Activated CD4-positive, CD25-positive, alpha-beta regulatory T cell treated with anti-CD3 and anti-CD28 coated beads, Interleukin-2, amount 50 U/mL, for 72 hours (primary cell): Measurements from ENCODE around the gene CHRND.

Experiments
- DNase-seq: peaks from one replicate; pipeline ENCODE4 v3.0.0; 2021

Gene CHRND

DNA sequence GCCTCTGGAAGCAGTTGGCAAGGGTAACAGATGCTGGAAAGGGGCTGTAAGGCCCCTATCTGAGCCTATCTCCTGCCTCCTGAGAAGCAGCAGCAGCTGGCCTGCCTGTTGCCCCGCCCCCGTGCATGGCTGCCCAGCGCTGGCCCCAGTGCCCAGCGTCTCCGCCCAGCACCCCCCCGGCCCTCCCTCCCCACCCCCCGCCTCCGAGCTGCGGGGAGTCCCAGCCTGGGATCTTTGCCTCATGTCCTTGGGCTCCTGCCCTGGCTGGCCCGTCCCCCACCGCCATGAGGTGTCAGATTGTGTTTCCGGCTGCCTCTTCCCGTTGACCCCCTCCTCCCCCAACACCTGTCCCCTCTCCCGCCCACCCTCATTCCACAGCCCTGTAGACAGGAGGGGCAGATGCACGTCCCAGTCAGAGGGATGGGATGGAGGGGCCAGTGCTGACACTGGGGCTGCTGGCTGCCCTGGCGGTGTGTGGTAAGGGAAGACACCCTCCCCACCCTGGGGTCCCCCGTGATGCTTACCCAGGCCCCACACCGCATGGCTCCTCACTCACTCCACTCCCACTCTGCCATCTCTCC lies at the start of gene CHRND:
Gene CHRND, plus strand, starts transcription at position 370 of the 581 bp plus-strand sequence. Its CDS starts 56 bp downstream, at position 426.
- DNase-seq: no peak

DNA sequence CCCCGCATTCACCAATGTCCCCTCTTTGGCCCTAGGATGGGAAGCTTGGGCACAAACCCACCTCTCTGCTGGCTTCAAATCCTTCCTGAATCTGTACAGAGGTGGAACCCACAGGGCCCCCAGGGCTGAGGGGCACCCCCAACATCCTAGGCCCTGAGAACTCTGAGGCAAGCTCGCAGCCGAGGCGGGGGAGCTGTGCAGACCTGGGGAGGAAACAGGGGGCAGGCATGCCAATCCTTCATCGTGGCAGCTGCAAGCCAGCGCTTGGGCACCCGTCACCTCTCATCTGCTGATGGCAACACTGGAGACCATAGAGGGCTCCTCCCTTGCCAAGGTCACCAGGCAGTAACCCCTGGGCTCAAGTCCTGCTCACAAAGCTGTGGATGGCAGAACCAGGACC lies 49.2 kb upstream of the CHRND start:
- peak; percentile 26 for DNase-seq

DNA sequence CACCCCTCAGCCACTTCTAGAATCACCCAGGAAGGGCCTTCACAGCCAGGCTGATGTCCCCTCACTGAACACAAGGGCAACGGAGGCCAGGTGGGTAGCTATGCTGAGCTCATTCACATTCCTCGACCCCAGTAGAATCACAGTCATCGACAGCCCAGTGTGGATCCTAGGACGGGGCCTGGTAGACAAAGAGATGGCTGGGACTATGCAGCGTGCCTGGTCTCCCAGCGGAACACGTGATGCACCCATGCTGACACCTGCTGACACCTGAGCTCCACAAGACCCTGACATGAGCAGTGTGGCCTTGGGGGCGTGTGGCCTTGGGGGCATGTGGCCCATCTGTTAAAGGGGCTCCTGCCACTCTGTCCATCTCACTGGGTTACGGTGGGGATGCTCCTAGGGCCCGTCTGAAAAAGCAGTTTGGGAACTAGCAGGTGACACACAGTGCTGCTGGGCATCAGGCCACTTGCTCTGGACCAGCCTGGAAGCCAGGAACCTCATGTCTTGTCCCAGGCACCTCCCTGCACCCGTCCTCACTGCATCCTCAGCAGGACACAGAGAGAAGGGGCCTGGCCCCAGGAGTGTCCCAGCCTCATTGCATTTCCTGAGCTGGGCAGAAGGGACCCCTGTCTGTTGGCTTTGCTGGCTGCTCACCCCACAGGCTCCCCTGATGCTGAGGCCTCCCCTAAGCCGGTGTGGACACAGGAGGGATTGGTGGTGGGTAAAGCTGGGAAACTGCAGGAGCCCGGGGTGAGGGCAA lies 48.0 kb upstream of the CHRND start:
- DNase-seq: peak; percentile 26

DNA sequence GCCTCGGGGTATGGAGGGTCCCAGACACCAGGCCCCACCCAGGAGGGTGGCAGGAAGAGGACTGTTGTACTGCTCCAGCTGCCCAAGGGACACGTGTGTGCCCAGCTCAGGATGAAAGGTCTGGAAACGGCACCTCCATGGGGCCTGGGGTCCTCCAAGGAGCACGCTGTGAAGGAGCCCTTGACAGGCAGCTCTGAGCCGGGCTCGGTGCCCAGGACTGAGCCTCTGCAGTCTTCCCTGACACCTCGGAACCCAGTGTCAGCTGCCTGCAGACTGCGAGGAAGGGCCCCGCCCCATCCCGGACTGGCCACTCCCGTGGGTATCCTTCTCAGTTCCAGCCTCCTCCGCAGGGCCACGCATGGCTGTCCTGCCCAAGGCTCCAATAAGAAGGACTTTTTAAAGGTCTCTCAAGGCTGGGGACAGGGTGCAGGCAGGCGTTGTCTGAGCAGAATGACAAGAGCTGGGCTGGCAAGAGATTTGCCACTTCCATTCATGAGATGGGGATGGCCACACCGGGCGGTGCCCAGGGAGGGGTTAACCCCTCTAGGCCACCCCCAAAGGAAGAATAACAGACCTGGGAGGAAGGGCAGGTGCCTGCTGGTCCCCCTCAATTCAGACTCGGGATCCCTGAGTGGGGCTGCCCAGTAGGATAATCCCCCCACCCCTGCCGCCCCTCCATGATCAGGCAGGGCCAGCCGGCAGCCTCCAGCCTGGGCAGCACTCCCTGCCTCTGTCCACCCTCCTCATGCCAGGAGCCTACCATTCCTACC lies 47.2 kb upstream of the CHRND start:
- peak; percentile 21 for DNase-seq

DNA sequence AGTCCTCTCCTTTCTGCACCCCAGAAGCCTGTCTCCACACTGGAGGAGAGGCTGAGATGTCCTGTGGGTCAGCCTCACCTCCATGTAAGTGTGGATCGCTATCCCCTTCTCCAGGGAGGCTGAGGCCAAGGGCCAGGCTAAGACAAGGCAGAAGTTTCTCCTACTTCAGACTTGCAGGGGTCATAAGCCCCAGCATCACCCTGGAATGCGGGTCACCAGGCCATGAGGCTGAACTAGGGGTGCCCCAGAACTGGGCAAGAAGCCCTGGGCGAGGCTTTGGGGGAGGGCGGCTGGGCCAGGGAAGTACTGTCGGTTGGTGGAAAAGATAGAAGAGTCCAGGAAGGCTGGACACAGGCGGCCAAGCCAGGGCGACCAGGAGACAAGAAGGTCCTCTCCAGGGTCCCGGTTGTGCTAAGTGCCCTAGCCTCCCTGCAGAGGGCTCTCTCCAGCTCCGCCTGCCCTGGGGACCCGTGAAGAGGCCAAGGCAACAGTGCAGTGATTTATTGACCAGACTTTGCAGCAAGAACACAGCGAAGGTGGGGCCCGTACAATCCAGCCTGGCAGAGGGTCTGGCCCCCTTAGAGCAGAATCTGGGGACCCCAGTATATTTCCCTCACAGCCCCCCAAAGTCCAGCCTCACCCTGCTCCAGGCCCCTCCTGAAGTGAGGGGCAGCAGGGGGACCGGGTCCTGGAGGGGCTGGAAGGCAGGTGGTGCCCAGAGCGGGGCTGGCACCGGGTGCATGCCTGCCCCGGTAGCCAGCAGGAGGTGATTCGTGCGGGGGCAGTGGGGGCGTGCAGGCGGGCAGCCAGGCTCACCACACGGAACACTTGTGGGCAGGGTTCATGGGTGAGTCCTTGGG lies 46.4 kb upstream of the CHRND start:
- DNase-seq: peak; percentile 25

DNA sequence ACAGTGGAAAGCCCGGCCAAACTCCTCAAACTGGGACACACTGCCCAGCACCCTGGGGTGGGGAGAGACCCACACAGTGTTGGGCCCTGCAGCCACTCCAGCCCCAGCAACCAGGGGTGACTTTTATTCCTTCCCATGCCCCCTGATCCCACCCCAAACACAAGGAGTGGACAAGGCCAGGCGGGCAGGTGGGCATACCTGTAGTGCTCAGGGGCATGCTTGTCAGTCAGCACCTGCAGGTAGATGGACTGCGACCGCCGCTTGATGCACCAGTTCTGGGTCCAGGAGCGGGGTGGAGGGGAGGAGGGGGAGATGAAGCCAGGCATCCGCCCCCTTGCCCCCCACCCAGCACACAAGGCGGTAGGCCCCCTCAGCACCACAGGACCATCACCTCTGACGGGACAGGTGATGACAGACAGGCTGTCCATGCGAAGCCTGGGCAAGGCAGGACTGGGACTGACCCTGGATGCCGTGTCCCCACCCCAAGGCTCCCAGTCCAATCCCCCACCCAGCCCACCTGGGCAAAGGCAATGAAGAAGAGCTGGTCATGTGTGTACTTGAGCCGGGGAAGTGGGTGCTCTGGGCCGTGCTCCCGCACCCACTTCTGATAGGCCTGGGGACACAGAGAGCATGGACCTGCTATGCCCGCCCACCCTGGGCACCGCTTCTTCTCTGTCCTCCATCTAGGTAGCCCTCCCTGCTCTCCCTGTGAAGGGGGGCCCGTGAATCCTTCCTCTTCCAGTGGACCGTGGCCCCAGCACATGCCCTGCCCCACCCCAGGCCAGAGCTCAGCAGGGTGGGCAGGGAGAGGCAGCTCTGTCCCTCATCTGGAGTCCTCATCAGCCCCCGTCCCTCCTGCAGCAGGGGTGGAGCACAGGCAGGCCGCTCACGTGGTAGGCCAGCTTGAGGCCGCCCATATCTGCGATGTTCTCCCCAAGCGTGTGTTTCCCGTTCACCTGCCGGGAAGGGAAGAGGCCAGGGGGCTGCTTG lies 45.5 kb upstream of the CHRND start:
- peak; percentile 26 for DNase-seq

DNA sequence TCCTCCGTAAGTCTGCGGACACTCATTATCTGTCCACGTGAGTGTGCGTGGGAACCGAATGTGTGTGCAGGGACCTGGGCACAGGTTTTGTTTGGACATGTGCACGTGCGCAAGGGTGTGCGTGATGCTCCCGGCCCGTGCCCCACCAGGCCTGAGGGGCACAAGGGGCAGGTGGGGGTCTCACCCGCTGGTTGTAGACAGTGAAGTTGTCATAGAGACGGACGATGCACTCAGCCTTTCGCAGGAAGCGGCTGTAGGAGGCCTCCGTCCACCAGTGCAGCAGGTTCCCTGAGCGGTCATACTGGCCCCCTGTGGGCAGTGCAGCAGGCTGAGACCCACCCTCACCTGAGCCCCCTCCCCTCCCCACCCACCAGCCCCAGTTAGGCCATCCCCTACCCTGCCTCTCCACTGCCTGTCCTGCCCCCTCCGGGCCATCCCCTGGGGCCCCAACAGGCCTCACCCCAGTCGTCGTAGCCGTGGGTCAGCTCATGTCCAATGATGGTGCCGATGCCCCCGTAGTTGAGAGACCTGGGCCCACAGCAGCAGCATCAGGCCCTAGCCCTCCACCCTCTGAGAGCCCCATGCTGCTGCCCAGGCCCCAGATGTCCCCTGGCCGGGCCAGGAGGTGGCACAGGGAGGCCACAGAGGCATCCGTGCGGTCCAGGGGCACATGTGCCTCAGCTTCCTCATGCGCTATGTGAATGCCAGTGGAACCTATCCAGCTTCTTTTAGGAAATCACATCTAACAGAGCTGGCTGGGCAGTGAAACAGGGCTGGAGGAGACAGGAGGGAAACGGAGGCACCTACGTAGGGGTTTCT lies 44.4 kb upstream of the CHRND start:
- DNase-seq: peak; percentile 25

DNA sequence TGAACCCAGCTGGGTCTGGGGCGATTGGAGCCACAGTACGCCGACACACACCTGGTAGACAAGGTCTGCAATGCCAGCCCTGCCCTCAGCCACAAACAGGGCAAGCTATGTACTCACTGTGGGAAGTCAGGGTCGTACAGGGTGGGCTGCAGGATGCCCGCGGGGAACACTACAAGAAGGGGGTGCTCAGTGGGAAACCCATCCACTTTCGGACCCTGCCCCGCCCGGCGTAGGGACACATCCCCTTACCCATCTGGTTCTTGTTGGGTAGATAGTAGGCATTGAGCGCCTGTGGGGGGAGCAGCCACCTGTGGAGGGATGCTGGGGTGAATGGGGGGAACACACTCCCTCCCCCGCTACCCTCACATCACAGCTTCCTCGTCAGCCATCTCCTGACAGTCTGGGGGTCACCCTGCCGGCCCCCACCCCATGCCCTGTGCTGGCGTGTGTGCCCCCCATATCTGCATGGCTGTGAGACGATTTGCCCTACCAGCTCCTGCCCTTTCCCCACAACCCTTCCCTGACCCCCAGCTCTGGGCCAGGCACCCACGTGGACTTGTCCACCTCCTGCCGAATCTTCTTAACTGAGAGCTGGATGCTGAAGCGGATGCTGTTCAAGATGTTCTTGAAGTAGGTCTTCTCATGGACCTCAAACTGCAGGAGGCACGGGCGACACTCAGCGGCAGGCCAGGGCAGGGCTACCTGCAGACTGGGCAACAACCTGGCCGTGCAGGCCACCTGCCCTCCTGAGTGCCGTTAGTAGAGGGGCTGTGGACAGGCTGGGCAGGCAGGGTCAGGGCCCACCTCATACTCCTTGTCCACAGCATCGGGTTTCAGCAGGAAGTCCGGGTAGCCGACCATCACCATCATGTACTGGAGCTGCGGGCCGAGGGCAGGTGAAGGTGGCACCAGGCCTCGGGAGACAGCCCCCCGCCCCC lies 43.4 kb upstream of the CHRND start:
- DNase-seq: peak; percentile 23

DNA sequence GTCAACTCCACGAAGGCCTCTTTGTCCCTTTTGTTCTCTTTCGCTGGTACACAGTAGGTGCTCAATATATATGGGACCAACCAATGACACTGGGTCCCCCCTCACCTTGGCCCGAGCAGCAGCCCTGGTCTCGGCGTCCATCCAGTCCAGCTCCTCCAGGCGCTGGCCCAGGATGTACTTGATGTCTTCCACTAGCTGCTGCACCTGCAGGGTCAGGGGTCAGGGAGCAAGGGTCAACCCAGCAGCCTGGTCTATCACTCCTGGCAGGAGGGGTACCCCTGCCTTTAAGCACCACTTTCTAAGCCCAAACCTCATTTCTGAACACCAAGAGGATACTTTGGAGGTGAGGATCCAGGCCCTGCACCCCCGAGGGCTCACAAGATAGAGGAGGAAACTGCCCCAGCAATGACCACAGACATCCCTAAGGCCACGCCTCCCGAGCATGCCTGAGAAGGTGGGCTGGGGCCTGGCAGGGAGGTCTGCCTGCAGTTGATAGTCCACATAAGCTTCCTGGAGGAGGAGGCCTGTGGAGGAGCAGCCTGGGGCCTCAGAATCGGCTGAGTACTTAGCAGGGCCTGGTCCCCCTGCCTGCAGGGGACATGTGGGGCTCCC lies 42.5 kb upstream of the CHRND start:
- DNase-seq: peak; percentile 7

DNA sequence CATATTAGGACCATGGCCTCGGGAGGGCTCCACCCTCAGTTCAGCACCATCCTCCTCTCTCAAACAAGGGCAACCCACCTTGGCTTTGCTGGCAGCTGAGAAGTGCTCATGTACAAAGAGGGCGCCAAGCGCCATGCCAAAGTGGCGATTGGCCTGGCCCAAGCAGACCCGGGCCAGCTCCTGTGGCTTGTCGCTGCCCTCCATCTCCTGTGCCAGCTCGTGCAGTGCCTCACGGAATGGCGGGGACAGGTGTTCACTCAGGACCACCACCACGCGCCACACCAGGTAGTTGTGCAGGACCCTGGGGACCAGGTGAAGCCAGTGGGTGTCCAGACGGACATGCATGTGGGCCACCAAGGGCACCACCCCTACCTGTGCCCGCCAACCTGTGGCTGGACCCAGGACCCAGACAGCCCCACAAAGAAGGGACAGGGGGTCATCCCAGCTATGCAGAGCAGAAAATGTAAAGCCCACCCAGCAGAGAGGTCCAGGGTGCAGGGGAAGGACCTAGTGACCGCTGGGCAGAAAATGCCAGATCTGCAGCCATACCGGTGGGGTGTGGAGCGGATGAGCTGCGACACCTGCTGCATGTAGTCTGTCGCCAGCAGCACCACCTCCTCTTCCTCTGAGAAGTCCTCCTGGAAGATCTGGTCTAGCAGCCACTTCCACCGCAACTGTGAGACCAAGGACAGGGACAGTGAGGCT lies 41.9 kb upstream of the CHRND start:
- peak; percentile 27 for DNase-seq

DNA sequence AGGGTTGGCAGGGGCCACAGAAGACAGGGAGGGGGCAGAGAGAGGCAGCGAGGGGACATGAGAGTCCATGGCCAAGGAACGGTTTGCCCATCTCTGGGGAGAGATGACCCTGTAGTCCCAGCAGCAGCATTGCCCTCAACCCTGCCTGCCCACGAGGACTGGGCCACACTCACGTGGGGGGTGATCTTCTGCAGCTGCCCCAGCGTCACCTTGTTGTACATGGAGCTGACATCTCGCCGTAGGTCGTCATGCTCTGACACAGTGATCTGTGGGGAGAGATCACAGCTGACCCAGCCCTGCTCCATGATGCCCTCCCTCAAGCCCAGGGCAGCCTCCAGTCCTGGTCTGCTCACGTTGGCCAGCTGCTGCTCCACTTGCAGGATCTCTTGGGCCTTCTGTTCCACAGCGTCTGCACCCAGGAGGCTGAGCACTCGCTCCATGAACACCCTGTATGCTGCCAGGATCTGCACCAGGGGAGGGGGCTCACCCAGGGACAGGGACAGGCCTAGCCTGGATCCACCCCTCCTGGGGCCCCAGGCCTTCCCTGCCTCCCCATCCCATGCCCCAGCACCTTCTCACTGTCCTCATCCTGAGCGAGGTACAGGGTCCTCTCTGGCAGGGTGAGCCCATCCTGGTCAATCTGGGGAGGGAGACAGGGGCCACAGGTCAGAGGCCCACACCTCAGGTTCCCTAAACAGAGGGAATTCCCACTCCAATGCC lies 41.2 kb upstream of the CHRND start:
- peak; percentile 25 for DNase-seq

DNA sequence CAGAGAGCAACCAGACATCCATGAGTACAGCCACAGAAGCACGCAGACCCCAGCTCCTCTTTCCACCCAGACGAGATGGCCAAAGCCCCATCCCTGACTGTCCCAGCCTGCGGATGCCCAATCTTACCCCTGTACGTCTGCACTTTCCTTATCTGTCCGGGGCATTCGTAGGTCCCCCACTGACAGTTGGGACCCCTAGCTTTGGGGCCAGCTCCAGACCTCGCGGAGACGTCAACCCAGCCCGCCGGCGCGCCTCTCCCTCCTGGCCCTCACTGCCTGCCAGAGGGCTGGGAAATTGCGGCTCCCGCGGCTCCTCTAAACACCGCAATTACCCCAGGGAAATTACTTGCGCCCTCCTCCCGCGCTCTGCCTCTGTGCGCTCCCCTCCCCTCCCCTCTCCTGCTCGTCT lies 40.6 kb upstream of the CHRND start:
- peak; percentile 27 for DNase-seq

DNA sequence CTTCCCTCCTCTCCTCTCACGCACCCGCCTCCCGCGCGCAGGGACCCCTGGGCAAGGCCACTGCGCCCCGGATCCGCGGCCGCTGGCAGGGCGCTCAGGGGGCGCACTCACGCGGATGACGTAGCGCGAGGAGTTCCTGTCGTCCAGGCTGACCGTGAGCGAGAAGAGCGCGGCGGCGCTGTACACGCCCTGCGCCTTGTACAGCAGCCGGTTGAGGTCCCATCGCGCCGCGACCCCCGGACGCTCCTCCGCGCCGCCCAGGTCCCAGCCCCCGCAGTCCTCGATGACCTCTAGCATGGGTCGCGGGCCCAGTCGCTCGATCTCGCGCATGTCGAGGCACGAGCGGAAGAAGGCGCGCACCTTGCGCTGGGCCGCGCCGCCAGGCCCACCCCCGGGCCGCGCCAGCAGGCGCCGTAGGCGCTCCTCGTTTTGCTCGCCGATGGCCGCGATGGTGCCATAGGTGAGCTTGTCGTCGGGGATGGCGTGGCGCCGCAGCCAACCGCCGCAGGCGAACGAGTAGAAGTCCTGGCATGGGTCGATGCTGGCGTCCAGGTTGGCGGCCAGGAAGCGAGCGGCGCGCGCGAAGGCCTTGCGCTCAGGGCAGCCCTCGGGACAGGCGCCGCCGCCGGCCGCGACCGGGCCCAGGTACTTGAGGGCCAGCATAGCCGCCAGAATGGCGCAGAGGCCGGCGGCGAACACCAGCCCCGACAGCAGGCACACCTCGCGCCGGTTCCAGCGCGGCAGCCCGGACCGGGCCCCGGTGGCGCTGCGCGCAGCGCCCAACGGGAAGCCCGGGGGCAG lies 40.0 kb upstream of the CHRND start:
- DNase-seq: peak; percentile 27

DNA sequence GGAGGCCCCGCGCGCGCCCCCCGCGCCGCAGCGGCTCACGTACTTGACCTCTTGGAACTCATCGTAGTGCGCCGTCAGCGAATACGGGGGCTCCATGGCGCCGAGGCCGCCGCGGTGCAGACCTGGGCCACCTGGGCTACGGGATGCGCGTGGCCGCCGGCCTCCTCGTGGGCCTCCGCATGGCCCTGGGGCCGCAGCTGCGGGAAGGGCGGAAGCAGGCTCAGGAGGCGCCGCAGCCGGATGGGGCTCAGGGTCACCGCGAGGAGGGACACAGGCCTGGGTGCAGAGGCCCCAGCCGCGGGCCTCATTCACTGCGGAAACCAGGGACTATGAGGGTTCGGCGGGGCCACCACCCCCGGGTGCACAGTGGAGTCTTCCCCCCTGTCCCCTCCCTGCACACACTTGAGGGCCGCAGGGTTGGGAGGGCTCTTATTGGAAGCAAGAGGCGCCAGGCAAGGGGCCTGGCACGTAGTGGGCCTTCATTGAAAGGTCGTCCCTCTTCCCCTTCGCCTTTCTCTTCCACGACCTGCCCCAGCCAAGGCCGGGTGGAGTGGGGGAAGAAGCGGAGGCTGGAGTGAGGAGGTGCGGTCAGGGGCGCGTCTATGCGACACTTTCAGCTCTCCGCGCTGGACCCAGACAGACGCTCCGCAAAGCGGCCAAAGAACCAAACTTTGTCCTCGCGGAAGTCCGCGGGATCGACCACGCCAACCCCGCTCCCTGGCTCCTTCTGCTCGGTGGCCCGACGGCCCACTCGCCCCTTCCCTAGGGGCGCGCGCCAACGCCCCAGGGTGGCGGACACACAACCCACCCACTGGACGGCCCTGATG lies 39.2 kb upstream of the CHRND start:
- DNase-seq: peak; percentile 32

DNA sequence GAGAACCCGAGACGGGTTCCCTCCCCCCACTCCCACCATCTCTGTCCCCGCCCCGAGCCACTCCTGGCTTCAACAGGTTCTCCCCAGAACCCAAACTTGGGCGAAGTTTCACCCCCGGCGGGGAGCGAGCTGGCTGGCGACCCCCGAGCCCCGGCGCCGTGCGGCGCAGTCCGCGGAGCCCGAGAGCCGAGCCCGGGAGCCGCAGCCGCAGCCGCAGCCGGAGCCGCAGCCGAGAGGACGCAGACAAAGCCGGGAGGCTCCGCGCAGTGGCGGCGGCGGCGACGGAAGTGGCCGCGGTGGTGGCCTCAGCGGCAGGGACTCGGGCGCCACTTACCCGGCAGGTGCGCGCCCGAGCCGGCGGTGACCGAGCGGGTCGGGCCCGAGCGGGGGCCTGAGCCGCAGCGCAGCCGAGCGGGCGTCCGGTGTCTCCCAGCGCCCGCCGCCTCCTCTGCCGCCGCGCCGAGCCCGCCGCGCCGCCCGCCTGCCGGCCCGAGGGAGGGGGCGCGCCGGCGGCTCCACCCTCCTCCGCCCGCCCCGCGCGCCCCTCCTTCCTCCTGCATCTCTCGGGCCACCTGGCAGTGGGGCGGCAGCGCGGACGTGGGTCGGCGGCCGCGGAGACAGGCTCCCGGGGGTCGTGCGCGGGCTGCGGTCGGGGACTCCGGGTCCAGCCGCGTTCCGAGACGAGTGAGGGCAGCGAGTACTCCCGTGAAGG lies 38.4 kb upstream of the CHRND start, which contains the start of gene ECEL1:
Gene ECEL1, minus strand, starts transcription at position 450 of the 712 bp plus-strand sequence. CDS start 1,181 bp downstream, outside the sequence.
- DNase-seq: no peak
